NCI-H1930 (cell line): Measurements from ENCODE around the gene CXorf38.
"Not testable (repeated sequence)": the region's sequence is repeated elsewhere in the genome, so short reads cannot be mapped to it uniquely, and the experiment has no call there.

Source experiments
- DNase-seq, 2 experiments: peaks; one replicate each; lab custom pipeline; 2025; lab: John Stamatoyannopoulos, UW

The CXorf38 gene

DNA sequence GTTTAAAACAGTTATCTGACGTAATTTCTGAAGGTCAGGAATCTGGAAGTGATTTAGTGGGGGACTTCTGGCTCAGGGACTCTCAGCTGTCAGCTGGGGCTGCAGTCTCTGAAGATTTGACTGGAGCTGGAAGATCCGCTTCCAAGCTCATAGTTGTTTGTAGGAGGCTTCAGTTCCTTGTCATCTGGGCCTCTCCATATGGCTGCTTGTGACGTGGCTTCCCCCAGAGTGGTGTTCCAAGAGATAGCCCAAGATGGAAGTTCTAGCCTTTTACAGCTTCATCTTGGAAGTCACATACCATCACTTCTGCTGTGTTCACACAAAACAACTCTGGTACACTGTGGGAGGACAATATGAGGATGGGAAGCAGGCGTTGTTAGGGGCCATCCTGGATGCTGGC, 22.1 kb downstream of the CXorf38 start:
- no peak for DNase-seq

DNA sequence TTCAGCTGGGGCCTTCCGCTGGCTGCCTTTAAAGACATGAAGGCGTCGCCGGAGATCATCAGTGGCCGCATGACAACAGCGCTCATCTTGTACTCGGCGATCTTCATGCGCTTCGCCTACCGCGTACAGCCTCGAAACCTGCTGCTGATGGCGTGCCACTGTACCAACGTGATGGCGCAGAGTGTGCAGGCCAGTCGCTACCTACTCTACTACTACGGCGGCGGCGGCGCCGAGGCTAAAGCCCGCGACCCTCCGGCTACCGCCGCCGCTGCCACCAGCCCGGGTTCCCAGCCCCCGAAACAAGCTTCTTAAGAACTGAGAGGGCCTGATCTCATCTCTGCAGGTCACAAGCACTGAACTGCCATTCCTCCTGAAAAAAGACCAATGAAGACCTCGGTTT, 23.7 kb downstream of the CXorf38 start:
- no peak for DNase-seq

DNA sequence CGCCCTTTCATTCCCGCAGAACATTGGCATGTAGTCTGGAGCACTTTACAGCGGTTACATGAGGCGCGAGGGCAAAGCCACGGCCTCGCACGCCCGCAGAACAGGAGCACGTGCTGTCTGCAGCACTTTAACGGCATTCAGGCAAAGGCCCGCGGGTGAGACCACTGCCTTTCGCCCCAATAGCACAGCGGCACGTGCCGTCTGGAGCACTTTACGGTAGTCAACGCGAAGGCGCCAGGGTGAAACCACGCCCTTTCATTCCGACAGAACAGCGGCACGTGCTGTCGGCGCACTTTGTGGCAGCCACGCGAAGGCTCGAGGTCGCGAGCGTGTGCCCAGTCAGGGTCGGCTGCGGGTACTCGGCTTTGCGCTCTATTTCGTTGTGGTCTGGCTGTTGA, 24.2 kb downstream of the CXorf38 start, which contains the start of gene MPC1L:
TSS of gene MPC1L (plus strand) at position 290 of the 398 bp plus-strand sequence. CDS start 138 bp downstream, outside the sequence.
- DNase-seq, result no peak

DNA sequence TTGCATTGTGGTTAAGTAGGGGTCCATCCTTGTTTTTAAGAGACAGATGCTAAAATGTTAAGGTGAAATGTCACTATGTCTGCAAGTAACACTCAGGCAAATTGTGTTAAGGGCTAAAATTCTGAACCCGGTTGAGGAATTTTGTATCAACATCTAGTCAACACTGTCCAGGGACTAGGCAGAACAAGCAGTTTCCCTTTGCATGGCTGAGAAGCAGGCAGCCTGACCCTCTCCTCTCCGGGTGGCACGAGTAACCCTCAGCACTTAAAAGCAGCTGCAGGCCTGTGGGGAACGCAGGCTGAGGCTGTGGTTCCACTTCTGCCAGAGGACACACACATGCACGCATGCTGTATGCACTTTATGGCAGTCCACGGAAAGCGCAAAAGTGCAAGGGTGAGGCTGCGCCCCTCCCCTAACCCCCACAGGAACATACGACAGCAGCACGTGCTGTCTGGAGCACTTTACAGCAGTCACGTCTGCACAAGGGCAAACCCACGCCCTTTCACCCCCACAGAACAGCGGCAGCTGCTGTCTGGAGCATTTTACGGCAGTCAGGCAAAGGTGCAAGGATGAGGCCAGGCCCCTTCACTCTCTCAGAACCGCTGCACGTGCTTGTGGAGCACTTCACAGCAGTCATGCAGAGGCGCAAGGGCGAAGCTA, 24.8 kb downstream of the CXorf38 start:
- DNase-seq, result no peak

DNA sequence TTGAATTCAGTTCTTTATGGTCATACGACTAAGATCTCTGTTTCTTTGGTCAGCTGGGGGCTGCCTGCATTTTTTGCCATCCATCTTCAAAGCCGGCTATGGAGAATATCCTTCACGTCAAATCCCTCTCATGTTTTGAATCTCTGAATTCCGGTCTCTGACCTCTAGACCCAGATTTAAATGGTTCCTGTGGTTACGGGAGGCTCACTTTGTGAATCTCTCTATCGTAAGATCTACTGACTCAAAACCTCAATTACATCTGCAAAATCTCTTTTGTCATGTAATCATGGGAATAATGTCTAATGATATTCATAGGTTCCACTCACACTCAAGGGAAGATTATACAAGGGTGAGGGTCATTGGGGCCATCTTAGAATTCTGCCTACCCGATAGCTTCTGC, 29.8 kb downstream of the CXorf38 start:
- DNase-seq, result no peak

DNA sequence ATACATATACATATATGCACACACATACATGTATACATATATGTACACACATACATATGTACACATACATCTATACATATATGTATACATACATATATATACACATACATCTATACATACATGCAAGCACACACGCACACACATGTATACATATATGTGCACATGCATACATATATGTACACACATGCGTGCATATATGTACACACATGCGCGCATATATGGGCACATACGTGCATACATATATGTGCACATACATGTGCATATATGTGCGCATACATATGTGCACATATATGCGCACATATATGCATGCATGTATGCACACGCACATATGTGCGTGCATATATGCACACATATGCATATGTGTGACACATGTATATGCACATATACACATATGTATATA, 31.4 kb downstream of the CXorf38 start:
- no peak for DNase-seq

DNA sequence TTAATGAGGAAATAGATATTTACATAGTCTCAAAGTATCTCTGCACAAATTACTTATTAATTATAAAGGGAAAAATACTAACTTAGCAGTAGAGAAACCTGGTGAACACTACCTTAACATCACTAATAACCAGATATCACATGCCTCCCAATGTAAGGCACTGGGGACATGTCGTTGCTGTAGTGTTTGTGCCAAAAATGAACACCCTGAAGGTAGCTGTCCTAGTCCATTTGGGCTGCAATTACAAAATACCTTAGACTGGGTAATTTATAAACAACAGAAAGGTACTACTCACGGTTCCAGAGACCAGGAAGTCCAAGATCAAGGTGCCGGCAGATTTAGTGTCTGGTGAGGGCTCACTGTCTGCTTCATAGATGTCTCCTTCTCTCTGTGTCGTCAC, 34.9 kb downstream of the CXorf38 start:
- no peak for DNase-seq

DNA sequence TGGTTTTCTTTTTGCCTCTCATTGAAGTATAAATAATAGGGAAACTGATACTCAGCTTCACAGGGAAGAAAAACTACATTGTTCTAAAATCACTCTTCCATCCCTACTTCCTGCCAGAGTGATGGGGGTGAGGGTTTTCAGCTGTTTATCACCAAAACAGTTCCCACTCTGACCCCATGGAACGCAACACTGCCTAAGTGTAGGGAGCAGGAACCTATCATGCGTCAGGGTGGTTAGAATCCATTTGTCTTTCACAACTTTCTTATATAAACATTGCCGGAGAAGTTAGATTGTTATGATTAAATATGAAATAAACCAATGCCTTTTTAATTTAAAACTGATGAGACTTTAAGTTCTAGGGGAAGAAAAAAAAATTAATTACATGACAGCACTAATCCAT, 40.0 kb downstream of the CXorf38 start:
- no peak for DNase-seq

DNA sequence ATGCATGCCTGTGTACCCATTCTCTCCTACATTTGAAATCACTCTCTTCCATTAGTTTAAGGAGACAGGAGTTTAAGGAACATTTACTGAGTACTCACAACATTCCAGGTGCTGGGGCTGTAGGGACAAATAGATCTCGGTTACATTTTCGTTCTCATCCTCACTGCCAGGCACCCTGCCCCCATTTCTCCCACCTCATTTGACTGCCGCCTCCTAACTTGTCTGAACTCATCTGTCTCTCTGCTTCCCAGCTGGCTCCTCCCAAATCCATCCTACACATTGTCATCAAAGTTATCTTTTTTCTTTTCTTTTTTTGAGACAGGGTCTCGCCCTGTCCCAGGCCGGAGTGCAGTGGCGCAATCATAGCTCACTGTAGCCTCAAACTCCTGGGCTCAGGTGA, 43.9 kb downstream of the CXorf38 start:
- DNase-seq, result no peak

DNA sequence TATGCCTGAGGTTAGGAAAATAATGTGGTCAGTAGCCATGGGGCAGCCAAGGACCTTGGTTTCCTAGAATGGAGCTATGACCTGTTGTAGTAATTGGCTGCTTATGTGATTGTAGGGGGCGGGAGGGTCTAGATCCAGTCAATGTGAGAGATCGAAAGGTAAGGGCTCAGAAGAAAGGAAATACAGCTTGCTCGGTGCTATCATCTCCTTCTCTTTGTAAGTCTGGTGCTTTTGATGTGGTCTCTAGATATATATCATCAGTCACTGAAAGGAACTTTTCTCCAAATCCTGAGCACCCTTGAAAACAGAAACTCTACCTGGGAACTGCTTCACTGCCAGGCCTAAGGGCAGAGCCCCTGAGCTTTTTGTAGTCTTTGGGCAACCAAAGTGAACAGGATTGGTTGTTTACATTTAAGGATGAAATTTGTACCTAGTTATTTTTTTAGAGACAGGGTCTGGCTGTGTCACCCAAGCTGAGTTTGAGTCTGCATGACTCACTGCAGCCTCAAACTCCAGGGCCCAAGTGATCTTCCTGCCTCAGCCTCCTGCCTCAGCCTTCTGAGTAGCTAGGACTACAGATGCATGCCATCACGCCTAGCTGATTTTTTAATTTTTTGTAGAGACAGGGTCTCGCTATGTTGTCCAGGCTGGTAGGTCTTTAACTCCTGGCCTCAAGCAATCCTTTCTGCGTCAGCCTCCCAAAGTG, 57.6 kb downstream of the CXorf38 start:
- not testable (repeated sequence) for DNase-seq

DNA sequence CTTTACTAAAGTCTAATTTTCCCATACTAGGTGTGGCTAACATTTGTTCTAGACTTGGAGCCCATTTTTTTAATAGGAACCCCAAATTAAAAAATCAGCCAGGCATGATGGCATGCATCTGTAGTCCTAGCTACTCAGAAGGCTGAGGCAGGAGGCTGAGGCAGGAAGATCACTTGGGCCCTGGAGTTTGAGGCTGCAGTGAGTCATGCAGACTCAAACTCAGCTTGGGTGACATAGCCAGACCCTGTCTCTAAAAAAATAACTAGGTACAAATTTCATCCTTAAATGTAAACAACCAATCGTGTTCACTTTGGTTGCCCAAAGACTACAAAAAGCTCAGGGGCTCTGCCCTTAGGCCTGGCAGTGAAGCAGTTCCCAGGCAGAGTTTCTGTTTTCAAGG, 59.7 kb downstream of the CXorf38 start:
- not testable (repeated sequence) for DNase-seq

DNA sequence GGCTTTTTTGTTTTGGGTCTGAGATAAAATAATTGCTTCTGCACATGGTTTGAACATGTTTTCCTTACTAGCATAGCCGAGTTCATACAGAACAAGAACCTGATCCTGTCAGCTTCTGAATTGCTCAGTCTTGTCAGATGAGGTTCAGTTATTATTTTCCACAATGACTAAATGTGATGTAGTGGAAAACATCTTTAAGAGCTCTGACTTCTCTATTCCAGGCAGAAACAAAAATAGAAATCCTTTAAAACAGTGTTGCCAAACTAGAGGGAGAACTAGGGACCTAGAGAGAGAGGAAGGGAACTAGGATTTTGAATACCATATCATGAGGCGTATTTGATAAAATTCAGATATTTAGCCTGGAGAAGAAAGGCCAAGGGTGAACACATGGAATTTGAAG, 64.5 kb downstream of the CXorf38 start:
- DNase-seq, result no peak

DNA sequence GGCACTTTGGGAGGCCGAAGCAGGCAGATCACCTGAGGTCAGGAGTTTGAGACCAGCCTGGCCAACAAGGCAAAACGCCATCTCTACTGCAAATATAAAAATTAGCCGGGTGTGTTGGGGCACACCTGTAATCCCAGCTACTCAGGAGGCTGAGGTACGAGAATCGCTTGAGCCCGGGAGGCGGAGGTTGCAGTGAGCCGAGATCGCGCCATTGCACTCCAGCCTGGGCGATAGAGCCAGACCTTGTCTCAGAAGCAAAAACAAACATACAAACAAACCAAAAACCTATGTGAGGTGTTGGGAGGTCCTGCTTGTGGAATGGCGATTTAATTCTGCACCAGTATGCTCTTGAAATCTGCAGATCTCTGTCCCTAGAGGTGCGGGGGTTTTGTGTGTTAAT, 65.2 kb downstream of the CXorf38 start:
- DNase-seq, result not testable (repeated sequence)

DNA sequence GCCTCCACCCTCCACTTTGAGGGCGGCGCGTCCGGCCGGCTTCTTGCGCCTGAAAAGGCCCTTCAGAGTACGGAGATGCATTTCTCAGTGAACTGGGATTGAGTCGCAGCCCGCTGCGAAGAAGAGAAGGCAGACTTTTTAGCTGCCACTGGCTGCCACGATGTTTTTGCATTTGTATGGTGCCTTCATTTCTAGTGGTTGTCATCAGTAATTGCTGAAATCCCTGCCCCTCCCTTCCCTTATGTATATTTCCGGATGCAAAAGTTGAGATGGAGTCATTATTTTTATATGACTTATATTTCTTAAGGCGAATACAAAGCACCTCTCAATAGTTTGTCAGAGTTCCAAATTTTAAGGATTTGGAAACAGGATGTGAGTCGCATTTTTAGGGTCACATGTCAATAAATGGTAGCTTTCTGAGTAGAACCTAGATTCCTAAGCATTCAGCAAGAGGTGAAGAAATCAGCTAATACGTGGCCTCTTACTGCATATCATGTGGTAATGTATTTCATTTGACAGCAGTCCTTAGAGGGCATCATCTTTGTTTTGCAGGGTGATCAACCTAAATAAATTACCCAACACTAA, 65.9 kb downstream of the CXorf38 start:
- no peak for DNase-seq

DNA sequence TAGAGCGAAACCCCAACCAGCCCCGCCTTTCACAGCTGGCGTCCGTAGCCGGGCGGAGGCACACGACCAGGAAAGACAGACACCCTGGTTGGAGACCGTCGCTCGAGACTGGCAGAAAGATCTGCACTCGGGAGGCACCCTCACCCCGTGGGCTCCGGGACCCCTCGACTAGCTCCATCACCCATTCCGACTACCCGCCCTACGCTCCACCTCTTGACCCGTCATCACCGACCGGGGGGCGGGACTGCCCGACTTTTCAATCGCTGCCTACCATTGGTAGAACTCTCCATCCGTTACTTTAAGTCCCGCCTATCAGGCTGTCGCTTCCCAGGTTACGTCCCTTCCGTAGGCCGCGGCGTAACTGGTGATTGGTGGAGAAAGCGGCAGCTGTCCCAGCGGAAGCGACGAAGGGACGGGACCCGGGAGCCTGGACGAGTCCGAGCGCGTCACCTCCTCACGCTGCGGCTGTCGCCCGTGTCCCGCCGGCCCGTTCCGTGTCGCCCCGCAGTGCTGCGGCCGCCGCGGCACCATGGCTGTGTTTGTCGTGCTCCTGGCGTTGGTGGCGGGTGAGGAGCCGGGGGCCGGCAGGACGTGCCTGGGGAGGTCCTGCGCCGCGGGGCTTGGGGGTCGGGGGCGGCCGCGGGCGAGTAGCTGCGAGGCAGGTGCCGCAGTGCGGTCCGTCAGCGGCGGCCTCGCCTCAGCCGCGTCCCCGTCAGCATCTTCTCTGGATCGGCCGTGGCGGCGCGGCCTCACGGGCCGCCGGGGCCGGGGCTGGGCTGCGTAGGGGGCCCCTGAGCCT, 66.6 kb downstream of the CXorf38 start, which contains the start of gene ATP6AP2:
TSS of gene ATP6AP2 (plus strand) at position 434 of the 799 bp plus-strand sequence. CDS start at position 530, 96 bp downstream.
- peak; percentile 89 to 91 for DNase-seq

DNA sequence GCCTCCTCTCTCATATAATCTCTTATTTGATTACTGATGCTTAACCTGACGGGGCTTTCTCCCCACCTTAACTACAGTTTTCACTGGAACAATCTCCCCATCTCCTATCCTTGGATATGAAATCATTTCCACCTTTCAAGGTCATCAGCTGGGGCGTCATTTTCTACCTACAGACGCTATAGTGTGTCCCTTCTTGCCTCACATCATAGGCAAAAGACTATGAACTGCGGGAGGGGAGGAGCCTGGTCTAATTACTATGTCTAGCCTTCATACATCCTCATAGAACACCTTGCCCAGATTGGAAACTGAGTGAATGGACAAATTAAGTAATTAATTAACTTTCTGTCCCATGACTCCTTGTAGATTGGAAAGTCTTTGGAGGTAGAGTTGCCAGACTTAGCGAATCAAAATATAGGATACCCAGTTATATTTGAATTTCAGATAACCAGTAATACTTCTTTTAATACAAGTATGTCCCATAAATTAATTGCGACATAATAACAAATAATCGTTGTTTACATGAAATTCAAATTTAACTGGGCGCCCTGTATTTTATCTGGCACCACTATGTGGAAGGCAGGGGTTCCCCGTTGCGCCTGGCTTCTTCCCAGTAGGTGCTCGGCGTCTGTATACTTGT, 67.3 kb downstream of the CXorf38 start:
- DNase-seq, result no peak

DNA sequence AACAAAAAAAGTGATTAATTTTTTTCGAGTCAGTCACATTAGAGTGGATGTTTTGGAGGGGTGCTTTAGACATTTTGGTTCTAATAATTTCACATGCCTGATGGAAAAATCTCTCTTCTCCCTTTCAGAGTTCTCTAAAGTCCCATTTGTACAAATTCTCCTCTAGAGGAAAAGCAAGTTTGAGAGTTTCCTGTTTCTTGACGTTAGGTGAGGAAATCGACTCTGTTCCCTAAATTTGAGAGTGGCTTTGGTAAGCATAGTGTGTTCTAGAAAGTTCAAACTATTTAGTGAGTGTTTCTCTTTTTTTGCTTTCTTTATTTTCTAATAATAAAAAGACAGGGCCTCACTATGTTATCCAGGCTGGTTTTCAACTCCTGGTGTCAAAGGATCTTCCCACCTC, 68.2 kb downstream of the CXorf38 start:
- no peak for DNase-seq

DNA sequence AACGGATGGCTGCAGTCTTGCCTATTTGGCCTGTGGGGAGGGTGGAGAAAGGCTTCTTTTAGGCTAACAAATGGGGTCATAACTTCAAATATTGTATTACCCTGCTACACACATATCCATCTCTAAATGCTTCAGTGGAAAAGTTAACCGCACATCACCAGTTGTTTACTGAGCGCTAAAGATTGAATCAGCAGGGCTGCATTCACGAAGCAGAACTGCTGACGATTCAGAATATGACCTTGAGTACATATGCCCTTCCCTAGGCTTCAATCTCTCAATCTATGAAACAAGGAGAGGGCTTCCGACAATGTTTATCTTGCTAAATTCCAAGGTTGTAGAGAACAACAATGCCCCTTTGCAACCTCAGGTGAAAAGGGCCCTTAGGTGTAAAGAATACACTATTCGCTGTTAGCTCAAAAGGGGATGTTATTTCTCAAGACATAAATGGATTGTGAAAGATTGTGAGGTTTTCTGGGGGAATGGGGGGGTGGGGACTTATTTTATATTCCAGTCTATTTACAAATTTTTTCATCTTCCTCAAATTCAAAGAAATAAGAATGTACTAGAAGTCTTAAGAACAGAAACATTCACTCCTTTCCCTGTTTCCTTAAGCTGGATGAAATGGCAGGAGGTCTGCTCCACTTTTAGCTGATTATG, 69.2 kb downstream of the CXorf38 start:
- no peak for DNase-seq
